ENCODE results near the gene SPESP1. TPM values are rescaled to one million over a fixed set of nuclear protein-coding genes. Genes with fewer than 3 reads are reported as not detected.
"Not testable (repeated sequence)": the region's sequence is repeated elsewhere in the genome, so short reads cannot be mapped to it uniquely, and the experiment has no call there.

SPESP1 gene
- polyA plus RNA-seq, 1 donor from 2014 or later = not detected

DNA sequence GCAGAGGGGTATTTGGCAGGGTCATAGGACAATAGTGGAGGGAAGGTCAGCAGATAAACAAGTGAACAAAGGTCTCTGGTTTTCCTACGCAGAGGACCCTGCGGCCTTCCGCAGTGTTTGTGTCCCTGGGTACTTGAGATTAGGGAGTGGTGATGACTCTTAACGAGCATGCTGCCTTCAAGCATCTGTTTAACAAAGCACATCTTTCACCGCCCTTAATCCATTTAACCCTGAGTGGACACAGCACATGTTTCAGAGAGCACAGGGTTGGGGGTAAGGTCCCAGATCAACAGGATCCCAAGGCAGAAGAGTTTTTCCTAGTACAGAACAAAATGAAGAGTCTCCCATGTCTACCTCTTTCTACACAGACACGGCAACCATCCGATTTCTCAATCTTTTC is 33.4 kb downstream of the SPESP1 start:
- H4K20me1 ChIP-seq (ENCODE audit: insufficient read depth); H3K79me2 ChIP-seq (replicated peaks; ENCODE audit: insufficient read depth, low read length); H3K4me3 ChIP-seq (ENCODE audit: low read length); H3K36me3 ChIP-seq (ENCODE audit: insufficient read depth, low read length); H3F3A ChIP-seq (ENCODE audit: insufficient read depth, low read length, poor library complexity, severe bottlenecking); H3K27me3 ChIP-seq (ENCODE audit: insufficient read depth, low read depth, low read length); H3K9me2 ChIP-seq (ENCODE audit: insufficient read depth, low read length); H2AFZ ChIP-seq (ENCODE audit: low read depth, low read length); H3K27ac ChIP-seq (ENCODE audit: low read length); H3K4me2 ChIP-seq (ENCODE audit: low read length); H3K9me3 ChIP-seq (ENCODE audit: low read length); H3K9ac ChIP-seq (ENCODE audit: low read length): not testable (repeated sequence)

DNA sequence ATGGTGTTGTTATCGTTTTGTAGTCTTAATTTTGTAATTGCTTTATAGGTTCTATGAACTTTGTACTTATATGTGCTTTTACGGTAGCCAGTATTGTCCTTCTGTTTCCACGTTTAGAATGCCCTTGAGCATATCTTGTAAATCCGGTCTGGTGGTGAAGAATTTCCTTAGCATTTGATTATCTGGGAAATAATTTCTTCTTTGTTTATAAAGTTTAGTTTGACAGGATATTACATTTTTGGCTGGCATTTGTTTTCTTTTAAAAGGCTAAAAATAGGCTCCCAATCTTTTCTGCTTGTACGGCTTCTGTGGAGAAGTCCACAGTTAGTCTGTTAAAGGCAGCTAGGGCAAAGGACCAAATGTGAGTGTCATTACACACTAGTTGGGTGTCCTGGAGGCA is 36.7 kb downstream of the SPESP1 start:
- H3K27ac ChIP-seq (ENCODE audit: low read length) = no peak overlapping the region
- no peaks in the 10 kb centered on the region for H3K79me2 ChIP-seq (replicated peaks; ENCODE audit: insufficient read depth, low read length)
- no peak for TF ChIP-seq SMC3 (conservative IDR thresholded peaks at IDR 0.05; ENCODE audit: poor library complexity)
- no peak for TF ChIP-seq TAF1 (IDR thresholded peaks at IDR 0.05; ENCODE audit: low read depth)
- TF ChIP-seq POLR2AphosphoS5 (IDR thresholded peaks at IDR 0.05) = no peak
- no peak for TF ChIP-seq RAD21 (conservative IDR thresholded peaks at IDR 0.05)
- H2AFZ ChIP-seq (ENCODE audit: low read depth, low read length) = no peak overlapping the region
- H3K4me3 ChIP-seq (ENCODE audit: low read length) = no peak overlapping the region
- H4K20me1 ChIP-seq (ENCODE audit: insufficient read depth) = no peaks in the 10 kb centered on the region
- no peaks in the 10 kb centered on the region for H3K27me3 ChIP-seq (ENCODE audit: insufficient read depth, low read depth, low read length)
- no peaks in the 10 kb centered on the region for H3F3A ChIP-seq (ENCODE audit: insufficient read depth, low read length, poor library complexity, severe bottlenecking)
- H3K9ac ChIP-seq (ENCODE audit: low read length) = no peak overlapping the region
- H3K9me3 ChIP-seq (ENCODE audit: low read length) = no peaks in the 10 kb centered on the region
- no peaks in the 10 kb centered on the region for H3K9me2 ChIP-seq (ENCODE audit: insufficient read depth, low read length)
- H3K4me2 ChIP-seq (ENCODE audit: low read length) = no peak overlapping the region
- no peaks in the 10 kb centered on the region for H3K36me3 ChIP-seq (ENCODE audit: insufficient read depth, low read length)

DNA sequence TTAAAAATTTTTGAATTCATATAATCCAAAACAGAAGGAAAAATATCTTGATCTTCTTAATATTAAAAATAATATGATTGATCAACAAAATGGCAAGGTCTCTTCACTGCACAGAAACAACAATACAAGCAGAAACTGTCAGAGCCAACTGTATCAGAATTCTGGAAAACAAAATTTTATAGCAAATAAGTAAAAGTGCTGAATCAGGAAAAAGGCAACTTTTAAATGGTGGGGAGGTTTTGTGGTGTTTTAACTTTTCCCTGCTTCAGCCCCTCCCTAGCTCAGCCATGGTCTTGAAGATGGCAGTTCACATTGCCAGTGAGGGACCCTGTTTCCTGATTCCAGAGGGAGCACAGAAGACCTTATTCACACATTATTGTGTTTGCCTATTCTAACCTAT is 37.6 kb downstream of the SPESP1 start:
- TF ChIP-seq MXI1 (conservative IDR thresholded peaks at IDR 0.05; ENCODE audit: poor library complexity, severe bottlenecking) (no peak), SMC3 (conservative IDR thresholded peaks at IDR 0.05; ENCODE audit: poor library complexity) (no peak), RAD21 (conservative IDR thresholded peaks at IDR 0.05) (no peak), TAF1 (IDR thresholded peaks at IDR 0.05; ENCODE audit: low read depth) (no peak), EZH2 (IDR thresholded peaks at IDR 0.05; ENCODE audit: borderline replicate concordance, insufficient read depth, low read length, poor library complexity, severe bottlenecking) (no peak), EP300 (conservative IDR thresholded peaks at IDR 0.05; ENCODE audit: poor library complexity, severe bottlenecking) (no peak)
- TF ChIP-seq, protein P1, sequence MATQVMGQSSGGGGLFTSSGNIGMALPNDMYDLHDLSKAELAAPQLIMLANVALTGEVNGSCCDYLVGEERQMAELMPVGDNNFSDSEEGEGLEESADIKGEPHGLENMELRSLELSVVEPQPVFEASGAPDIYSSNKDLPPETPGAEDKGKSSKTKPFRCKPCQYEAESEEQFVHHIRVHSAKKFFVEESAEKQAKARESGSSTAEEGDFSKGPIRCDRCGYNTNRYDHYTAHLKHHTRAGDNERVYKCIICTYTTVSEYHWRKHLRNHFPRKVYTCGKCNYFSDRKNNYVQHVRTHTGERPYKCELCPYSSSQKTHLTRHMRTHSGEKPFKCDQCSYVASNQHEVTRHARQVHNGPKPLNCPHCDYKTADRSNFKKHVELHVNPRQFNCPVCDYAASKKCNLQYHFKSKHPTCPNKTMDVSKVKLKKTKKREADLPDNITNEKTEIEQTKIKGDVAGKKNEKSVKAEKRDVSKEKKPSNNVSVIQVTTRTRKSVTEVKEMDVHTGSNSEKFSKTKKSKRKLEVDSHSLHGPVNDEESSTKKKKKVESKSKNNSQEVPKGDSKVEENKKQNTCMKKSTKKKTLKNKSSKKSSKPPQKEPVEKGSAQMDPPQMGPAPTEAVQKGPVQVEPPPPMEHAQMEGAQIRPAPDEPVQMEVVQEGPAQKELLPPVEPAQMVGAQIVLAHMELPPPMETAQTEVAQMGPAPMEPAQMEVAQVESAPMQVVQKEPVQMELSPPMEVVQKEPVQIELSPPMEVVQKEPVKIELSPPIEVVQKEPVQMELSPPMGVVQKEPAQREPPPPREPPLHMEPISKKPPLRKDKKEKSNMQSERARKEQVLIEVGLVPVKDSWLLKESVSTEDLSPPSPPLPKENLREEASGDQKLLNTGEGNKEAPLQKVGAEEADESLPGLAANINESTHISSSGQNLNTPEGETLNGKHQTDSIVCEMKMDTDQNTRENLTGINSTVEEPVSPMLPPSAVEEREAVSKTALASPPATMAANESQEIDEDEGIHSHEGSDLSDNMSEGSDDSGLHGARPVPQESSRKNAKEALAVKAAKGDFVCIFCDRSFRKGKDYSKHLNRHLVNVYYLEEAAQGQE (IDR thresholded peaks at IDR 0.05; ENCODE audit: borderline replicate concordance) = no peak
- Histone ChIP-seq H3K9ac (ENCODE audit: low read length) (no peak overlapping the region), H3K9me3 (ENCODE audit: low read length) (no peaks in the 10 kb centered on the region), H4K20me1 (ENCODE audit: insufficient read depth) (no peaks in the 10 kb centered on the region), H2AFZ (ENCODE audit: low read depth, low read length) (no peak overlapping the region), H3K4me3 (ENCODE audit: low read length) (no peak overlapping the region), H3K27me3 (ENCODE audit: insufficient read depth, low read depth, low read length) (no peaks in the 10 kb centered on the region), H3K79me2 (replicated peaks; ENCODE audit: insufficient read depth, low read length) (no peaks in the 10 kb centered on the region), H3K27ac (ENCODE audit: low read length) (no peak overlapping the region), H3F3A (ENCODE audit: insufficient read depth, low read length, poor library complexity, severe bottlenecking) (no peaks in the 10 kb centered on the region), H3K9me2 (ENCODE audit: insufficient read depth, low read length) (no peaks in the 10 kb centered on the region), H3K36me3 (ENCODE audit: insufficient read depth, low read length) (no peaks in the 10 kb centered on the region), H3K4me2 (ENCODE audit: low read length) (no peak overlapping the region)

All from neural cell (in vitro differentiated cells).